ENCODE data around the gene ACP4.

ACP4 gene

DNA sequence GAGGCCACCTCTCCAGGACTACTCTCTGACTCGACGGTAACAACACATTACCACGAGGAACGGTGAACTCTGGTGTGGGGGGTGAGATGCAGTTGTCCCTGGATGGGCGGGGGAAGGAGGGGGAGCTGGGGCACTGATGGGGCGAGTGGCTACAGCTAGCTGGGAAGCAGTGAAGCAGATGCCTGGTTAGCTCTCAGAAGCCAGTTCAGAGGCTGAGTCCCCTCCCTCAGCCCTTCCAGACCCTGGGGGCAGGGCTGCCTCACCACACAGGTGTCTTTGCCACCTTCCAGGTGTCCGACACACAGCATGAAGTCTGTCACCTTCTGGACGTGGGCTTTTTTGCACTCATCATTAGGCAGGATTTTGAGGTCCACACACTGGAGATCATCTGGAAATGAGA is 29.4 kb downstream of the ACP4 start:
- H3K27ac ChIP-seq, result no peak overlapping the region
- no peak for TF ChIP-seq CTCF (conservative IDR thresholded peaks at IDR 0.05)

DNA sequence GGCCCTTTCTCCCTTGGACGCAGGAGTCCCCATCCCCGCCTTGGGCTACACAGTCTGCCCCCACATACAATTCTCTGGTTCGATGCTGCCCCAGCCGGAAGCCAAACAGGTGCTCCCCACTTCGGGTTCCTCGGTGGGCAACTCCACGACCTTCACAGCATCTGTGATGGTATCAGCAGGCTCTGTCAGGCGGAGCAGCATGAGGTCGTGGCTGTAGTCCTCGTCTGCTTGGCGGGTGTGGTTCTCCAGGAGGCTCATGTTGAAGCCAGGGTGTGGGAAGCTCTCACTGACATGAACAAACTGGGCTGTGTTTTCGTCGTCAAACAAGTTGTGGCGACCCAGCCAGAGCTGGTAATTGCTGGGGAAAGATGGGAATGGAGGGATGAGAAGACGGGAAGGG is 29.9 kb downstream of the ACP4 start:
- no peak overlapping the region for H3K27ac ChIP-seq
- TF ChIP-seq CTCF (conservative IDR thresholded peaks at IDR 0.05), result no peak

GRCh38 chr19:50820549-50821247 is 30.5 kb downstream of the ACP4 start:
- TF ChIP-seq CTCF (conservative IDR thresholded peaks at IDR 0.05), result no peak

GRCh38 chr19:50821248-50821612 is 31.0 kb downstream of the ACP4 start:
- no peak overlapping the region for H3K27ac ChIP-seq
- no peak for TF ChIP-seq CTCF (conservative IDR thresholded peaks at IDR 0.05)

More at GRCh38 chr19:50820549-50821247, 30.5 kb downstream of the ACP4 start:
- H3K27ac ChIP-seq, result no peak overlapping the region

DNA sequence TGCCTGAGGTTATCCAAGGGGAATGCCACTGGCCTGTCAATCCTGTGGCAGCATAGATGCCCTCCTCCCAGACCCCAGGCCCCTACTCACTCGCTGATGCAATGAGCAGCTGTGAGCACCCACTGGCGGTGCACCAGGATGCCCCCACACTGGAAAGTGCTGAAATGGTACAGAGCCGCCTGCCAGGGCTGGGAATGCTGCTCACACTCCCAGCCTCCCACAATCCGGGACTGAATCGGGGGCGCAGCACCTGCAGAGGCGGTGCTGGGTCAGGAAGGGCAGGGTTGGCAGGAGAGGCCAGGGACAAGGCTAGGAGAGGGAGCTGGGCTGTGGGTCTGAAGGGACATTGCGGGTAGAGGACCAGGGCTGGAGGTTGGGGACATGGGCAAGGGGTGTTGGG is 31.4 kb downstream of the ACP4 start:
- no peak overlapping the region for H3K27ac ChIP-seq
- no peak for TF ChIP-seq CTCF (conservative IDR thresholded peaks at IDR 0.05)

DNA sequence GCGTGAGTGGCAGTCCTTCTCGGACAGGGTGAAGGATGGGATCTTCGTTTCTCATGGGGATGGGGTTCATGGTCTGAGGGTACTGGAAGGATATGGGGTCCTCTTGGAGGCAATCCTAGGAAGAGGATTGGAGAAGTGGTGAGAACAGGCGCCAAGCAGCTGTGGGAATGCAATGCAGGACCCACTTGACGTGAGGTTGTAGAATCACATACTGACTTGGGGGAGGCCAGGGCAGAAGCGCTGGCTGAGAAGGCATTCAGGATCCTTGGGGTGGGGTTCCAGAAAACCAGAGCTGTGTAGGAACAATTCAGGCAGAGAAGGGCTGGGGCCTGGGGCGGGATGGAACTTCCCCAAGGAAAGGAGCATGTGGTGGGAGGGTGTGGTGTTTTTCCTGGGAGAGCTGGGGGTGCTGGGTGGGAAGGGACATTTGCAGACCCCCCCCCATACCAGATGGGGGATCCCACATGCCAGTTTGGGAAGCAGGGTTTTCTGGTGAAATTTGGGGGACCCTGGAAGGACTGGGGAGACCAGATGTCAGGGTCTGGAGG is 32.5 kb downstream of the ACP4 start:
- no peak for TF ChIP-seq CTCF (conservative IDR thresholded peaks at IDR 0.05)
- H3K27ac ChIP-seq, result no peak overlapping the region

DNA sequence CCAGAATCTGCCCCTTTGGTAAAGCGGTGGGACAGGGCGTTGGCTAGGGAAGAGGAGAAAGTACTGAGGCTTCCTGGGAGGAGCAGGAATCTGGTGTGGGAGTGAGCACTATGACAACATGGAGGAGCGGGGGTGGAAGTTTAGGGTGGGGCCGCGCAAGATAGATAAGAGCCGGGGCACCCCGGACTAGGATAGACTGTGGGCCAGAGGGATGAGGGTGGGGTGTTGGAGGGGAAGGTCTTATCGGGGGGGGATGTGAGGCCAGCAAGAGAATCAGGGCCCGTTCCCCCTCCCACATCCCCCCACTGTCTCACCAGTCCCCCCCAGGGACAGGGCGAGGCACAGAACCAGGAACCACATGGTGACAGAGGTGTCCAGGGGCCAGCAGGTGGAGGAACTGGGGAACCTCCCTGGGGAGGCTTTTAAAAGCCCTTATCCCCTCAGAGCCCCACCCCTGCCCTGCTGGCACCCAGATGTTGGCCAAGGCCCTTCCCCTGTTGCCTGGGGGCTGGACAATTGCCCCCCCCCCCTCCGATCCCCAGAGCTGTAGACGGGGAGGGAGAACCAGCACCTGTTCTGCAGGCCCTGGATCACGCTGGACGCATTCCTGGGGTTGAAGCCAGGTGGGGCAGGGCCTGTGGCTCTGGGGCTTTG is 33.3 kb downstream of the ACP4 start, which contains the start of gene KLK1:
Gene KLK1 (minus strand): TSS at position 399 of the 654 bp plus-strand sequence. CDS start 39 bp downstream, at position 360.
- no peak for TF ChIP-seq CTCF (conservative IDR thresholded peaks at IDR 0.05)
- no peak within 1 kb of the TSS for H3K27ac ChIP-seq
